ENCODE results near the gene PERP. TPM values are rescaled to one million over a fixed set of nuclear protein-coding genes. Genes with fewer than 3 reads are reported as not detected.

Gene PERP
- polyA plus RNA-seq, 1 of the 3 experiments (the other 2 are of a cell fraction), result 0.02 TPM

- Histone ChIP-seq H3F3A (replicated peaks; ENCODE audit: insufficient read depth) (peaks cover under 1% of the 10 kb centered on the region), H3K9ac (no peak overlapping the region), H3K36me3 (replicated peaks in 1 of 2; ENCODE audit: control insufficient read depth in 1 of 2, insufficient read depth in 2 of 2, low read length in 1 of 2) (no peaks in the 10 kb centered on the region), H3K4me1 (ENCODE audit: control insufficient read depth in 1 of 2, insufficient read depth in 2 of 2, low read depth in 1 of 2, low read length in 1 of 2) (no peaks in the 10 kb centered on the region), H3K9me3 (no peaks in the 10 kb centered on the region), H3K27ac (ENCODE audit: low read depth in 2 of 2, low read length in 1 of 2) (no peak overlapping the region), H3K79me2 (ENCODE audit: insufficient read depth) (no peaks in the 10 kb centered on the region), H3K4me3 (ENCODE audit: low read depth in 2 of 2, low read length in 1 of 2) (no peak overlapping the region), H3K9me2 (no peaks in the 10 kb centered on the region), H4K20me1 (ENCODE audit: insufficient read depth) (no peaks in the 10 kb centered on the region), H2AFZ (ENCODE audit: low read depth) (no peak overlapping the region), H3K27me3 (ENCODE audit: insufficient read depth) (peaks cover 16% of the 10 kb centered on the region; the same call in 1 of the 2 replicates), H3K4me2 (no peak overlapping the region)
- ChIA-PET CTCF (interaction anchor here (1.1 kb wide), 1 partner anchor 395 kb away, joined by 3 read pairs; no protein-coding TSS in a partner anchor), POLR2A (no interaction called here)
- WGBS (ENCODE audit: low lambda C conversion rate), result 24% methylated on average over 3 of the region's 3 CpGs
- TF ChIP-seq JUND (IDR thresholded peaks at IDR 0.05) (no peak), TCF12 (IDR thresholded peaks at IDR 0.05) (no peak), MXI1 (IDR thresholded peaks at IDR 0.05; ENCODE audit: low read depth, low read length) (no peak), NFIC (IDR thresholded peaks at IDR 0.05; ENCODE audit: borderline replicate concordance) (no peak), MEF2A (IDR thresholded peaks at IDR 0.05; ENCODE audit: borderline replicate concordance, low read depth) (no peak), CTCF (IDR thresholded peaks at IDR 0.05) (no peak), FOXJ3 (CRISPR knock-in tag; IDR thresholded peaks at IDR 0.05) (no peak), POLR2AphosphoS5 (IDR thresholded peaks at IDR 0.05; ENCODE audit: low read depth, low read length) (no peak), SMC3 (IDR thresholded peaks at IDR 0.05; ENCODE audit: low read depth, low read length) (no peak), RAD21 (IDR thresholded peaks at IDR 0.05; ENCODE audit: low read length) (no peak), YY1 (IDR thresholded peaks at IDR 0.05; ENCODE audit: low read depth) (no peak), SIN3A (IDR thresholded peaks at IDR 0.05; ENCODE audit: borderline replicate concordance, low read depth, low read length) (no peak), TEAD4 (IDR thresholded peaks at IDR 0.05; ENCODE audit: borderline replicate concordance, insufficient read depth) (no peak), NRF1 (IDR thresholded peaks at IDR 0.05; ENCODE audit: low read depth, low read length) (no peak), RXRA (IDR thresholded peaks at IDR 0.05; ENCODE audit: borderline replicate concordance, low read depth) (no peak), RCOR1 (IDR thresholded peaks at IDR 0.05; ENCODE audit: low read length) (no peak), MAX (IDR thresholded peaks at IDR 0.05; ENCODE audit: low read depth) (no peak), ELF1 (IDR thresholded peaks at IDR 0.05) (no peak), ZBTB33 (IDR thresholded peaks at IDR 0.05; ENCODE audit: borderline replicate concordance, low read depth) (no peak), REST (IDR thresholded peaks at IDR 0.05; ENCODE audit: low read depth, low read length) (no peak)
- no peak for DNase-seq
These were observed 6.5 kb upstream of the PERP start for GRCh38 chr6:138113588-138114210.

Measured in SK-N-SH (cell line).